A673 (cell line): ENCODE measurements around the gene RESF1. TPM values are rescaled to one million over a fixed set of nuclear protein-coding genes. Genes with fewer than 3 reads are reported as not detected.

Experiments used
- BruUV-seq: library from RNA; stranded (reverse); fragments of 400-500 nt; replicated peaks from 2 replicates; lab custom pipeline; 2021; lab: Mats Ljungman, UMichigan
- CTCF ChIA-PET: fragments of 300-600 bp; sonication (Branson Sonifier 250); formaldehyde crosslinking; loops from one replicate; lab custom pipeline; 2022; ENCODE audit warnings: antibody characterized with exemption; lab: Charles Lee
- POLR2A ChIA-PET: fragments of 300-600 bp; sonication (Branson Sonifier 250); formaldehyde crosslinking; loops from one replicate; lab custom pipeline; 2022; ENCODE audit warnings: antibody characterized with exemption; ENCODE audit not compliant: low non-redundant PET; lab: Charles Lee
- DNase-seq: peaks from one replicate; pipeline ENCODE4 v3.0.0-alpha.2; 2015; ENCODE audit warnings: low spot score
- H3K27ac ChIP-seq: fragments of 200-600 bp; sonication (generic); 2 replicates; pipeline ENCODE4 v1.5.1; 2016; ENCODE audit warnings: mixed run types, low read depth, mild to moderate bottlenecking, mixed read lengths, antibody characterized with exemption, low read length; ENCODE audit not compliant: poor library complexity, severe bottlenecking
- H3K27me3 ChIP-seq: fragments of 200-600 bp; sonication (generic); replicated peaks from 2 replicates; pipeline ENCODE4 v1.6.1; 2017; ENCODE audit warnings: mixed run types, low read depth, mild to moderate bottlenecking, mixed read lengths, antibody characterized with exemption, low read length; ENCODE audit not compliant: insufficient read depth, poor library complexity
- H3K36me3 ChIP-seq: fragments of 200-600 bp; sonication (generic); 2 replicates; pipeline ENCODE4 v1.6.1; 2016; ENCODE audit warnings: mixed run types, mild to moderate bottlenecking, mixed read lengths, antibody characterized with exemption, low read length; ENCODE audit not compliant: insufficient read depth, poor library complexity, severe bottlenecking
- H3K4me1 ChIP-seq: fragments of 200-600 bp; sonication (generic); 2 replicates; pipeline ENCODE4 v1.6.1; 2017; ENCODE audit warnings: mixed run types, mild to moderate bottlenecking, mixed read lengths, antibody characterized with exemption, low read length; ENCODE audit not compliant: insufficient read depth, poor library complexity, severe bottlenecking
- H3K4me3 ChIP-seq: fragments of 200-600 bp; sonication (generic); 2 replicates; pipeline ENCODE4 v1.5.1; 2016; ENCODE audit warnings: low read depth, mixed run types, mild to moderate bottlenecking, mixed read lengths, low read length; ENCODE audit not compliant: poor library complexity, severe bottlenecking
- H3K9me3 ChIP-seq: fragments of 200-600 bp; sonication (generic); 2 replicates; pipeline ENCODE4 v1.6.1; 2016; ENCODE audit warnings: mixed run types, low read depth, mild to moderate bottlenecking, mixed read lengths, antibody characterized with exemption, low read length; ENCODE audit not compliant: poor library complexity, severe bottlenecking
- EZH2 ChIP-seq: fragments of 200-600 bp; sonication (generic); IDR thresholded peaks from 2 replicates; pipeline ENCODE4 v1.6.1; 2017; ENCODE audit warnings: borderline replicate concordance, low read depth, mild to moderate bottlenecking, mixed read lengths, antibody characterized with exemption, low read length; ENCODE audit not compliant: poor library complexity, severe bottlenecking
- intact Hi-C: fragments of 100-400 bp; cut with micrococcal nuclease; formaldehyde crosslinking; loops from one replicate; pipeline ENCODE4 v1.10.0; 2022; ENCODE audit not compliant: unreplicated experiment
- total RNA-seq: library from RNA; stranded (reverse); gene quantifications from 2 replicates; pipeline ENCODE4 v1.2.3, GENCODE V29; 2021
- TF ChIP-seq, protein P1 (sequence below): fragments of 300-800, 200-600 bp; sonication (generic); conservative IDR thresholded peaks from 2 replicates; pipeline ENCODE4 v1.5.1; 2017; ENCODE audit warnings: low read depth, mild to moderate bottlenecking, antibody characterized with exemption, low read length, moderate library complexity, mixed read lengths

RESF1 gene
- total RNA-seq, 1 experiment from 2014 or later: 63.7 TPM

DNA sequence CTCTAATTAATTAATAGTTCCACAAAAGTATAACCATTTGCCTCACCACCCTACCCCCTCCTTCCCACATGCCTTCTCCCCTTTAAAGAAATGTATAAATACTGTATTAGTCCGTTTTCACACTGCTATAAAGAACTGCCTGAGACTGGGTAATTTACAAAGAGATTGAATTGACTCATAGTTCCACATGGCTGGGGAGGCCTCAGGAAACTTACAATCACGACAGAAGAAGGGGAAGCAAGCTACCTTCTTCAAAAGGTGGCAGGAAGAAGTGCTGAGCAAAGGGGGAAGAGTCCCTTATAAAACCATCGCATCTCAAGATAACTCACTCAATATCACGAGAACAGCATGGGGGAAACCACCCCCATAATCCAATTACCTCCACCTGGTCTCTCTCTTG, 8.2 kb upstream of the RESF1 start:
- no peaks in the 10 kb centered on the region for H3K36me3 ChIP-seq
- H3K9me3 ChIP-seq: no peaks in the 10 kb centered on the region
- H3K4me3 ChIP-seq: no peak overlapping the region
- H3K27me3 ChIP-seq: no peaks in the 10 kb centered on the region
- no peak for DNase-seq
- intact Hi-C loops: no loop called here
- TF ChIP-seq, protein P1, sequence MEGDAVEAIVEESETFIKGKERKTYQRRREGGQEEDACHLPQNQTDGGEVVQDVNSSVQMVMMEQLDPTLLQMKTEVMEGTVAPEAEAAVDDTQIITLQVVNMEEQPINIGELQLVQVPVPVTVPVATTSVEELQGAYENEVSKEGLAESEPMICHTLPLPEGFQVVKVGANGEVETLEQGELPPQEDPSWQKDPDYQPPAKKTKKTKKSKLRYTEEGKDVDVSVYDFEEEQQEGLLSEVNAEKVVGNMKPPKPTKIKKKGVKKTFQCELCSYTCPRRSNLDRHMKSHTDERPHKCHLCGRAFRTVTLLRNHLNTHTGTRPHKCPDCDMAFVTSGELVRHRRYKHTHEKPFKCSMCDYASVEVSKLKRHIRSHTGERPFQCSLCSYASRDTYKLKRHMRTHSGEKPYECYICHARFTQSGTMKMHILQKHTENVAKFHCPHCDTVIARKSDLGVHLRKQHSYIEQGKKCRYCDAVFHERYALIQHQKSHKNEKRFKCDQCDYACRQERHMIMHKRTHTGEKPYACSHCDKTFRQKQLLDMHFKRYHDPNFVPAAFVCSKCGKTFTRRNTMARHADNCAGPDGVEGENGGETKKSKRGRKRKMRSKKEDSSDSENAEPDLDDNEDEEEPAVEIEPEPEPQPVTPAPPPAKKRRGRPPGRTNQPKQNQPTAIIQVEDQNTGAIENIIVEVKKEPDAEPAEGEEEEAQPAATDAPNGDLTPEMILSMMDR: no peak
- H3K27ac ChIP-seq: no peak overlapping the region
- no TSS peak for BruUV-seq
- POLR2A ChIA-PET: interaction anchor here (0.6 kb wide), 1 partner anchor 86 kb away, joined by 13 read pairs; no protein-coding TSS in a partner anchor
- CTCF ChIA-PET: no interaction called here
- H3K4me1 ChIP-seq: no peaks in the 10 kb centered on the region

DNA sequence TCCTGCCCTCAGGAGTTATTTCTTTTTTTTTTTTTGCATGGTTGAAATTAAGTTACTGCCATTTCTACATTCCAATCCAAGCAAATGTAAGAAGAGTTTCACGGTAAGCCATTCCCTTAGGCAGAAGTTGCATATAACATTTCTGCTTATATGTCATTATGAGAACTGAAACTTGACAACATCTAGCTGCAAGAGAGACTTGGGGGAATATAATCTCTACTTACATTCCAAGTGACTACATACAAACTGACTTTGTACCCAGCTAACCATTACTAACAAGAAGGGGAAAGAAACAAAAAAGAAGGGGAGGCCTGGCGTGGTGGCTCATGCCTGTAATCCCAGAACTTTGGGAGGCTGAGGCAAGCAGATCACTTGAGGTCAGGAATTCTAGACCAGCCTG, 7.3 kb upstream of the RESF1 start:
- ChIA-PET CTCF (no interaction called here), POLR2A (interaction anchor here (0.6 kb wide), 1 partner anchor 133 kb away, joined by 5 read pairs; no protein-coding TSS in a partner anchor)
- intact Hi-C loops: no loop called here
- Histone ChIP-seq H3K9me3 (no peaks in the 10 kb centered on the region), H3K27me3 (no peaks in the 10 kb centered on the region), H3K4me1 (no peaks in the 10 kb centered on the region), H3K4me3 (no peak overlapping the region), H3K27ac (no peak overlapping the region), H3K36me3 (no peaks in the 10 kb centered on the region)
- DNase-seq: no peak
- TF ChIP-seq, protein P1: no peak
- no peak for TF ChIP-seq EZH2
- BruUV-seq: no TSS peak

DNA sequence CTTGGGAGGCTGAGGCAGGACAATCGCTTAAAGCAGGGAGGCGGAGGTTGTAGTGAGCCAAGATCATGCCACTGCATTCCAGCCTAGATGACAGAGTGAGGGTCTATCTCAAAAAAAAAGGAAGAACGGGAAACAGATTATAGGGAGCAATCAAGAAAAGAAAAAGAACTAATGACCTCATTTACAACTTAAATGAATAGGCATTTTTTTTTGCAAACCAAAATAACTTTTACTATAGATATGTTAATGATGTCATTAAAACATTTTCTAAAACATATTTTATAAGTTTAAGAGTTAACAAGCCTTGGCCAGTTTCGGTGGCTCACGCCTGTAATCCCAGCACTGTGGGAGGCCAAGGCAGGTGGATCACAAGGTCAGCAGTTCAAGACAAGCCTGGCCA, 6.8 kb upstream of the RESF1 start:
- TF ChIP-seq, protein P1: no peak
- no peak for TF ChIP-seq EZH2
- ChIA-PET POLR2A (no interaction called here), CTCF (no interaction called here)
- no peaks in the 10 kb centered on the region for H3K4me1 ChIP-seq
- H3K36me3 ChIP-seq: no peaks in the 10 kb centered on the region
- H3K27ac ChIP-seq: no peak overlapping the region
- no peak overlapping the region for H3K4me3 ChIP-seq
- no peaks in the 10 kb centered on the region for H3K27me3 ChIP-seq
- BruUV-seq: no TSS peak
- no peak for DNase-seq
- no peaks in the 10 kb centered on the region for H3K9me3 ChIP-seq
- intact Hi-C loops: no loop called here
